ENCODE data around the gene CNTNAP3.
"Not testable (repeated sequence)": the region's sequence is repeated elsewhere in the genome, so short reads cannot be mapped to it uniquely, and the experiment has no call there.

DNA sequence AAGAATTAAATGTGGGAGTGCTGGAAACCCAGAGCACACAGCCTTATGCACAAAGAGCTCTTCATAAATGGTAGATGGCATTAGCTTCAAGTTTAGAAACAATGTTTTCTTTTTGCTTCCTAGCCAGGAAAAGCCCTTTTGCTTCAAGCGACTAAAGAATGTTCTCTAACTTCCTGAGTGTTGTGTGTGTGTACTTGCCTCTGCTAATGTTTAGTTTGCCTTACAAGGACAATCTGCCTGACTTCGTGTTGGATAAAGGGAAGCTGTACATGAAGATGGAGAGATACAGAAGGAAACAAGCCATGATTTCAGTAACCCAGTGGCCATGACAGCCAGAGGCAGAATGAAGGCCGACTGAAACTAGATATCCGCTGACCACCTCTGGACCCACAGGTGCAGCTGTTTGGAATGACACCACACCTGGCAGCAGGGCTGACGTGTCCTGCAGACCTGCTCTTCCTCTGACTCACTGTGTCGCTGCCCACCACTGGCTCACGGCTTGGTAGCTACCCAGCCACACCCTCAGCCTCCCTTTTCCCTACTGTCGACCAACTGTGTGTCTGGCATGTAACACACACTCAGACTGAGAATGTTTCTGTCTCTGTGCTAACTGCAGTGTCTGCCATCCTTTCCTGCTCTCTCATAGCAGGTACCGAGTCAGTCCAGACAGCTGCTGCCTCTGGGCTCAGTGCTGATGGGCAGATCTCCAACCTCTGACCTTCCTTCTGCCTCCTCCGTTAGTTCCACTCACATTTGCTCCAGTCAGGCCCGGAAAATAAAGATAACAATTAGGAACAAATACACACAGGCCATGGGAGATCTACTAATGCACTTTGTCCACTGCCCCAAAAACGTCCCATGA, 55.6 kb downstream of the CNTNAP3 start:
- TF ChIP-seq KAT7 (CRISPR knock-in tag; IDR thresholded peaks at IDR 0.05; ENCODE audit: borderline replicate concordance), result not testable (repeated sequence)
- TF ChIP-seq, protein P1, sequence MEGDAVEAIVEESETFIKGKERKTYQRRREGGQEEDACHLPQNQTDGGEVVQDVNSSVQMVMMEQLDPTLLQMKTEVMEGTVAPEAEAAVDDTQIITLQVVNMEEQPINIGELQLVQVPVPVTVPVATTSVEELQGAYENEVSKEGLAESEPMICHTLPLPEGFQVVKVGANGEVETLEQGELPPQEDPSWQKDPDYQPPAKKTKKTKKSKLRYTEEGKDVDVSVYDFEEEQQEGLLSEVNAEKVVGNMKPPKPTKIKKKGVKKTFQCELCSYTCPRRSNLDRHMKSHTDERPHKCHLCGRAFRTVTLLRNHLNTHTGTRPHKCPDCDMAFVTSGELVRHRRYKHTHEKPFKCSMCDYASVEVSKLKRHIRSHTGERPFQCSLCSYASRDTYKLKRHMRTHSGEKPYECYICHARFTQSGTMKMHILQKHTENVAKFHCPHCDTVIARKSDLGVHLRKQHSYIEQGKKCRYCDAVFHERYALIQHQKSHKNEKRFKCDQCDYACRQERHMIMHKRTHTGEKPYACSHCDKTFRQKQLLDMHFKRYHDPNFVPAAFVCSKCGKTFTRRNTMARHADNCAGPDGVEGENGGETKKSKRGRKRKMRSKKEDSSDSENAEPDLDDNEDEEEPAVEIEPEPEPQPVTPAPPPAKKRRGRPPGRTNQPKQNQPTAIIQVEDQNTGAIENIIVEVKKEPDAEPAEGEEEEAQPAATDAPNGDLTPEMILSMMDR (IDR thresholded peaks at IDR 0.05), result not testable (repeated sequence)
